Posterior cingulate gyrus (tissue), 11 donors: ENCODE measurements around the gene NAALADL2.

Source experiments
- DNase-seq, 10 donors: peaks; one replicate each; pipeline versions ENCODE4 v3.0.0 to v3.0.0-alpha.2; 2020 to 2021; ENCODE audit warnings: mixed read lengths in 3 of 10
- intact Hi-C: fragments of 100-400 bp; cut with DNase I; formaldehyde crosslinking; loops from one replicate; pipeline ENCODE4 v1.15.1; 2023

Gene NAALADL2

DNA sequence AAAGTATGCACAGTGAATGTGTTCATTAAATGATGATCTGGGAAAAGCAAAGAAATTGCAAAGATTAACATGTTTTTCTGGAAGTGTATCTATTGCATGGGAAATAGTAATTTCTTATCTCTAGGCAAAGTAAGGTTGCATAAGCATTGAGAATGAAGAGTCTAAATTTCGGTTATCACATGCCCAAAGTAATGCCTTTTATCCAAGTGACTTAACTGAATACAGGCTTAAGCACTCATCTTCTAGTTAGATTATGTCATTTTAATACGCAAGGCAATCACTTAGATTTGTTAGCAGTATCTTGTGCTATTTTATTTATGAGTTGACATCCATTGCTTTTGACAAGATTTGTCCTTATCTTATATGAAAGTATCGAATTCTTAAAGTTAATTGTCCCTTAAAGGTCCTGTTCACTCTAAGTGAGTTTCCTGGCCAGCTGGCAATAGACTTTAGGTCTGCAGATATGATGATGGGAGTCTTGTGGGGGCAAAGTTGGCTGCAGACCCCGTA lies 100.5 kb downstream of the NAALADL2 start:
- intact Hi-C loops: no loop called here
- DNase-seq: no peak

DNA sequence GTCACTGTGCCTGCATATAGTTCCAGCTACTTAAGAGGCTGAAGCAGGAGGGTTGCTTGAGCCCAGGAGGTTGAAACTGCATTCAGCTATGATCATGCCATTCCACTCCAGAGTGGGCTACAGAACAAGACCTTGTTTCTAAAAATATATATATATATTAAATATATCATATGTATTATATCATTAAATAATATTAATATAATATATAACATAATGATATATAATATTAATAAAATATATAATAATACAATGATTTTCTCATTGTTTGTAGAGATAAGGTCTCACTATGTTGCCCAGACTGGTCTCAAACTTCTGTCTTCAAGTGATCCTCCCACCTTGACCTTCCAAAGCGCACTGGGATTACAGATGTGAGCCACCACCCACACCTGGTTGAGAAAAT lies 101.8 kb downstream of the NAALADL2 start:
- intact Hi-C loops: no loop called here
- no peak for DNase-seq

DNA sequence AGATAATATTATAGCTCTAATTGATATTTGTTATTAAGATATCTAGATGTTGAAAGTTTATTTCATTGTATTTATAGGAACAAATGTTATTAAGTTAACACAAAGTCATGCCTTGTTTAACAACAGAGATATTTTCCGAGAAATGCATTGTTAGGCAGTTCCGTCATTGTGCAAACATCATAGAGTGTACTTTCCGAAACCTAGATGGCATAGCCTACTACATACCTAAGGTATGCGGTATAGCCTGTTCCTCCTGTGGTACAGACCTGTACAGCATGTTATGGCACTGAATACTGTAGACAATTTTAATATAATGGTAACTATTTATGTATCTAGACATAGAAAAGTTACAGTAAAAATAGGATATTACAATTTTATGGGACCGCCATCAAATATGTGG lies 114.3 kb downstream of the NAALADL2 start:
- DNase-seq: no peak
- intact Hi-C loops: no loop called here

- no peak for DNase-seq
- intact Hi-C loops: no loop called here
These were observed 127.6 kb downstream of the NAALADL2 start for GRCh38 chr3:174986685-174987084.

- intact Hi-C loops: no loop called here
- DNase-seq: no peak
These were observed 142.0 kb downstream of the NAALADL2 start for GRCh38 chr3:175001091-175001490.

DNA sequence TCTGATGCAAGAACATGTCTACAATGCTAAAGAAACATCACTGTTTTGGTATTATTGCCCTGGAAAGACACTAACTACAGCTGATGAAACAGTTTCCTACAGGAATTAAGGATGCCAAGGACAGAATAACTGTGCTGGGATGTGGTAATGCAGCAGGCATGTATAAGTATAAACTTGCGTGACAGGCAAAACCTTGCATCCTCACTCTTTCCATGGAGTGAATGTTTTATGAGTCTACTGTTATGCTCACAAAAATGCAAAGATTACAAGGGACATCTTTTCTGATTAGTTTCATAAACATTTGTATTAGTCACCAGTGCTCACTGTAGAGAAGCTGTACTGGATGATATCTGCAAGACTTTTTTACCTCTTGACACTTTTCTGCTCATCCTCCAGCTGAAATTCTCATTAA lies 143.6 kb downstream of the NAALADL2 start:
- no peak for DNase-seq
- intact Hi-C loops: no loop called here

GRCh38 chr3:175003590-175003989 lies 144.5 kb downstream of the NAALADL2 start:
- no peak for DNase-seq

GRCh38 chr3:175005193-175005592 lies 146.1 kb downstream of the NAALADL2 start:
- no peak for DNase-seq
- intact Hi-C loops: no loop called here

More at GRCh38 chr3:175003590-175003989, 144.5 kb downstream of the NAALADL2 start:
- intact Hi-C loops: no loop called here

- intact Hi-C loops: no loop called here
- no peak for DNase-seq
These were observed 146.7 kb downstream of the NAALADL2 start for GRCh38 chr3:175005881-175006280.

- intact Hi-C loops: no loop called here
- no peak for DNase-seq
These were observed 148.2 kb downstream of the NAALADL2 start for GRCh38 chr3:175007306-175007705.

GRCh38 chr3:175009295-175009694 lies 150.2 kb downstream of the NAALADL2 start:
- DNase-seq: no peak
- intact Hi-C loops: no loop called here

- no peak for DNase-seq
- intact Hi-C loops: no loop called here
These were observed 156.0 kb downstream of the NAALADL2 start for GRCh38 chr3:175015056-175015635.

DNA sequence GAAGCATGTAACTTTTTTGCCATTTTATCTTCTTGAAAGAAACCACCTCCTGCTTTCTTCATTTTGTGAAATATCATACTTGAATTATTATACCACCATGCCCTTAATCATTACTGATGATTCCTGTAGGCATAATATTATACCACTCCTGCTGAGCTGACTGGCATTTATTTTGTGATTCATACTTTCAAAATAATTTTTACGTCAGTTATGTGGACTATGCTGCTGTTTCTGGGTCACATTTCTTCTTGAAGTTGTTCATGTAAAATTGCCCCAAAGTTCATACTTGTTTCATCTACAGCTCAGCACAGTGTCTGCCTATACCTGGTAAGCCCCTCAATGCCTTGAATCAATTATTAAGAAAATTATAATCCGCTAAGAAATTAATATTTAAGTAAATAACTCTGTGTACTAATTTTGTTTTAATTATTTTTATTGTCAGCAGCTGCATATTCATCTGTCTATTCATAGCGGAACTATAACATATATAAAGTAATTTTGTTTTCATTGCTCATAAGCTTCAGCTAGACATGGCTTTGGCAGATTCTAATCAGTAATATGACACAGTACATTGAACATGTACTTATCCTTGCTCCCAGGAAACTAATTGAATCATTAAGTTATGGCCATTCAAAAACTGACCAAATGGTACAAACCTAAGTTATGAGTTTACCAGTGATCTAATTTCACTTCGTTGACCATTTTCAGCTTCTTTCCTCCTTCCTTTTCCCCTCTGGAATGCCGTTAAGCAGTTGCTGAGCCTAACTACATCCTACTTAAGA lies 160.0 kb downstream of the NAALADL2 start:
- intact Hi-C loops: no loop called here

GRCh38 chr3:175020101-175020500 lies 161.0 kb downstream of the NAALADL2 start:
- intact Hi-C loops: no loop called here
- DNase-seq: no peak

More for the DNA sequence above, 160.0 kb downstream of the NAALADL2 start:
- DNase-seq: no peak

GRCh38 chr3:175029828-175030227 lies 170.7 kb downstream of the NAALADL2 start:
- intact Hi-C loops: no loop called here
- no peak for DNase-seq

DNA sequence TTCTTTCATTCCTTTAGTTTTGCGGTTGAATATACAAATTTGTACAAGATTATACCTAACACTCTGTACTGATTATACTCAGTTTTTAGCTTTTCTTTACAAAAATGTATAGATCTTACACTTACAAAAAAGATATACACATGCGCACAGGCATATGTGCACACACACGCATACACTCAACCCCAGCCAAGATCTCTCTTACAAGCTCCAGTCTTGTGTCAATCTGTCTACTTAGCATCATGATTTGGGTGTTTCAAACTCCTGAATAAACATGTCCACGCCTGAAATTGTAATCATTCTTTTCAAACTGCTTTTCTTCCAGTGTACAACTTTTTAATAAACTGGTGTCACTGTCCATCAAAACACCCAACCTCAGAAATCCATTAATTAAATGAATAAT lies 180.7 kb downstream of the NAALADL2 start:
- intact Hi-C loops: no loop called here
- DNase-seq: no peak

DNA sequence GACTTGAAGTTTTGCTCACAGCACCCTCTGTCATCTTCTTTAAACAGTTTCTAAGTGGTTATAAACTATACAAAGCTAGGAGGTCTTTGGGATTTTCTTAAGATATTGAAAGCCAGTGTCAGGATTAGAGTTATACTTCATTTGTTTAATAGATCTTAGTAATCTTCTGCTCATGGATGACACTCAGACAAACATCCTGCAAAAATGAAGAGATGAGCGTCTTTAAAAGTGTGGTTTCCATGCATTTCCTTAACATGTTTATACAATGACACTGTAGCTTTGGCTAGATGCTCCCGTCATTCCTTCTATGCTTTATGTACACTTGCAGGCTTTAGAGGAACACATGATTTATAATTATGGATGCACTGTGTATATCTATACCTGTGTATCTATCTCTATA lies 182.2 kb downstream of the NAALADL2 start:
- intact Hi-C loops: no loop called here
- no peak for DNase-seq

DNA sequence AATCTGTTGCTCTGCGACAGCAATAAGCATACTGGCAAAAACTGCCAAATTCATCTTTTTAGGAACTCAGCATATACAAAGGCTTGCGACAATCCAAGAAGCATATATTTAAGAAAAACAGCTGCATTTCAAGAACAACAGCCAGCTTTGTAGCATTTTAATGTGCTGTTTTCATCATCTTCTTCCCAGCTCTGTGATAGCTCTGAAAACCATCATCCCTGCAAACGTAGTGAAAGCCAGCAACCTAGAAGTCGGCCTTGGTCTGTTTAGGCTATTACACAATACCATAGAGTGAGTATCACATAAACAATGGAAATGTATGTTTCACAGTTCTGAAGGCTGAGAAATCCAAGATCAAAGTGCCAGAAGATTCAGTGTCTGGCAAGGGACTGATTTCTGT lies 187.5 kb downstream of the NAALADL2 start:
- intact Hi-C loops: no loop called here
- no peak for DNase-seq

DNA sequence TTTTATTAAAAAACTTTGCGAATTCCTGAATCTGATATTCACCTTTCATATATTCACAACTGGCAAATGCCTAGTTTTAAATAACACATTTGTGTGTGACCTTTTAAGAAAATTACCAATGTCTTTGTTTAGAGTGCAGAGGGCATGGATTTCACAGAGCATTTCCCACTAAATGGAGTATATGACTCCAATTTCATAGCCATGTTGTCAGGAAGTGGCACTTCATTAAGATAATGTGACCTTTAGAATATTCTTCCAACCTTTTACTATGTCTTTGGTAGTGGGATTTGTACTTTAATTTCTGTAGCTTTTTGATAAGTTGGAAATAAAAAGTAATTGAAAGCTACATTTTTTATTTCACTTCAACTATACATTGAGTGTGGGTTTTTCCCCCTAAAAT lies 188.7 kb downstream of the NAALADL2 start:
- intact Hi-C loops: no loop called here
- no peak for DNase-seq

DNA sequence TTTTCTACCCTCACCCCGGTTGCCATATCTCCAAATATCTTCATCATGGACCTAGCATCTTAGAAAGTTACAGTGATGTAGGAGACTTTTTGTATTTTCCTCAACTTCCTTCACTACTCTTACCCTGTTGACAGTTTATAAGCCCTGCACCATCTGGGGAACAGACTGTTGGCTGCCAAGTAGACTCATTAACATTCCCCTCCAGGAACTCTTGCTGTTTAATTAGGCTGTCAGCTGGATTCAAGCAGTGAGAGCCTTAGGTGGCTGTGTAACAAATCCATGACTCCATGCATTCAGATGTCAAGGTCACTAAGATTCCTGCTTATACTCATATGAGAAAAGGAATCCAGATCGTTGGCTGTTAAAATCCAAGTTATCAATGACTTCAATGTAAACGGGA lies 198.3 kb downstream of the NAALADL2 start:
- intact Hi-C loops: no loop called here
- no peak for DNase-seq

- intact Hi-C loops: no loop called here
- DNase-seq: no peak
These were observed 200.7 kb downstream of the NAALADL2 start for GRCh38 chr3:175059788-175060187.

- intact Hi-C loops: no loop called here
- no peak for DNase-seq
These were observed 206.4 kb downstream of the NAALADL2 start for GRCh38 chr3:175065497-175065896.
